ENCODE measurements around the gene SEC24C.

DNA sequence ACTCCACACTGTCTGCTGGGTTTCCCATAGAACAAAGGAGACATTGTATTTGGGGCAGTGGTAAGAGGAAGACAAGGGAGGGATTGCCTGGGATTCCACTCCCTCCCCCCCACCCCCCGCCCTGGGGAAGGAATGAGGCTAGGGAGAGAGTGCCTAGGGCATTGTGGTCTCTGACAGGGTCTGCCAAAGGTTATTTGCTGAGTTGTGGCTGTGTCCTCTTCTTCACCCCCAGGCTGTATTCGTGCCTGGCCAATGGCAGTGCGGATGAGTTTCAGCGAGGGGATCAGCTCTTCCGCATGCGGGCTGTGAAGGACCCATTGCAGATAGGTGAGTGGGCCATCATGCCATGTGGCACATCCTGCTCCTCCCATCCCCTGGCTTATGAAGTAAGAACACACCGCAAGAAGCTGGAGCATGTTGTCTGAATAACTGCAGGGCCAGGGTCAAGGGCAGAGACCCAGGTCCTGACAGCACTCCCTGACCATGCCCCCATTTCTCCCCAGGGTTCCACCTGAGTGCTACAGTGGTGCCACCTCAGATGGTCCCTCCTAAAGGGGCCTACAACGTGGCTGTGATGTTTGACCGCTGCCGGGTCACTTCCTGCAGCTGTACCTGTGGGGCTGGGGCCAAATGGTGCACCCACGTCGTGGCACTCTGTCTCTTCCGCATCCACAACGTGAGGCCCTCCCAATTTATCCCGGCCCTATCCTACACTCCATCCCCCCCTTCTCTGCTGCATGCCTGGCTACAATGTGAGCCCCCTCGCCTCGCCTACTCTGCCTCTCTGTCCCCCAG, 44.9 kb downstream of the SEC24C start:
- TF ChIP-seq EZH2phosphoT487 (IDR thresholded peaks at IDR 0.05; ENCODE audit: borderline replicate concordance, low read depth, low read length) = no peak
- TF ChIP-seq CTCF (conservative IDR thresholded peaks at IDR 0.05; ENCODE audit: low read length) = no peak
